ENCODE results near the gene ELL. TPM values are rescaled to one million over a fixed set of nuclear protein-coding genes. Genes with fewer than 3 reads are reported as not detected.

ELL gene
- polyA plus RNA-seq, 3 donors: 12.2 to 35.3 (median 12.6) TPM

DNA sequence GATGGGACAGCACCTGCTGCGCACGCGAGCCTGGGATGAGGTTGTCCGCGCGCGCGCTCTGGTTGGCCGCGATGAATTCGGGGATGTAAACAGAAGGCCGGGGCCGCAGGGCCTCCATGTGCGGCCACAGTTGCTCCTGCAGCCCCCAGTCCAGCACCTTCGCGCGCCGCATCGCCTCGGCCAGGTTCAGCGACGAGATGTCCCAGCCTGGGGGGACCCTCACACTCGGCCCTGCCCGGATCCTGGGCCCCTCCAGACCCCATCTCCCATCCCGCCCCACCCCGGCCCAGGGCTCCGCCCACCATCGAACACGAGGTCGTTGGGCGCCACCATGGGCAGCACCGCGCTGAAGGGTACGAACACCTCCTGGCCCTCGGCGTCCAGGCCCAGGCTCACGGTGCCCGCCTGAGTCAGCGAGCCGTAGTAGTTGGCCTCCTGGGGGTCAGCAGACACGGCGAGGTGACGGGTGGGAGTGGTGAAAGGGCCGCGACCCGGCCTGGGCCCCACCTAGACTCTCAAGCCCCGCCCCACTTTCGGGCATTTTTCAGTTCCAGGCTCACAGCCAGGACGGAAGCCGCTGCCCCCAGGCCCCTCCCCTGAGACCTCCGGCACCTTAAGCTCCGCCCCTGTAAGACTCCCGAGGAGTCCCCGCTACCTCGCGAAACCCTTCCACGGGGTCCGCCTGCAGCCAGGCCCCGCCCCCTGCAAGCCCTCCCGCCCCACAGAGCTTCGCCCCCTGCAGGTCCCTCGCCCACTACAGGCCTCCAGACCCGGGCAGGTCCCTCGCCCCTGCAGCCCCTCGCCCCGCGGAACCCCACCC is 85.0 kb downstream of the ELL start:
- H2AFZ ChIP-seq (ENCODE audit: insufficient read depth, low read depth, low read length, poor library complexity, severe bottlenecking): no peak overlapping the region
- WGBS (ENCODE audit: insufficient coverage): 21% methylated on average over 57 of the region's 67 CpGs
- peaks cover 2 to 10% of the 10 kb centered on the region in 2 donors for H3K36me3 Mint-ChIP-seq
- H3K9ac ChIP-seq (ENCODE audit: insufficient read depth, low read length, poor library complexity, severe bottlenecking): no peak overlapping the region
- peak overlapping the region; percentile 78 for H3K4me2 ChIP-seq (replicated peaks; ENCODE audit: extremely low read depth, low read length, poor library complexity, severe bottlenecking)
- peaks cover 70% of the 10 kb centered on the region for H4K20me1 ChIP-seq (ENCODE audit: insufficient read depth, low read length)
- peak in 1 of 3 donors; percentile 41 for DNase-seq
- peak overlapping the region; percentile 3 to 69 (median 26) for H3K4me3 ChIP-seq (replicated peaks in 1 of 3; ENCODE audit: low read depth in 2 of 3, low read length in 3 of 3)
- TF ChIP-seq, protein P1, sequence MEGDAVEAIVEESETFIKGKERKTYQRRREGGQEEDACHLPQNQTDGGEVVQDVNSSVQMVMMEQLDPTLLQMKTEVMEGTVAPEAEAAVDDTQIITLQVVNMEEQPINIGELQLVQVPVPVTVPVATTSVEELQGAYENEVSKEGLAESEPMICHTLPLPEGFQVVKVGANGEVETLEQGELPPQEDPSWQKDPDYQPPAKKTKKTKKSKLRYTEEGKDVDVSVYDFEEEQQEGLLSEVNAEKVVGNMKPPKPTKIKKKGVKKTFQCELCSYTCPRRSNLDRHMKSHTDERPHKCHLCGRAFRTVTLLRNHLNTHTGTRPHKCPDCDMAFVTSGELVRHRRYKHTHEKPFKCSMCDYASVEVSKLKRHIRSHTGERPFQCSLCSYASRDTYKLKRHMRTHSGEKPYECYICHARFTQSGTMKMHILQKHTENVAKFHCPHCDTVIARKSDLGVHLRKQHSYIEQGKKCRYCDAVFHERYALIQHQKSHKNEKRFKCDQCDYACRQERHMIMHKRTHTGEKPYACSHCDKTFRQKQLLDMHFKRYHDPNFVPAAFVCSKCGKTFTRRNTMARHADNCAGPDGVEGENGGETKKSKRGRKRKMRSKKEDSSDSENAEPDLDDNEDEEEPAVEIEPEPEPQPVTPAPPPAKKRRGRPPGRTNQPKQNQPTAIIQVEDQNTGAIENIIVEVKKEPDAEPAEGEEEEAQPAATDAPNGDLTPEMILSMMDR (IDR thresholded peaks at IDR 0.05): no peak
- peak overlapping the region in 1 of 7 donors; percentile 7 for H3K27ac Mint-ChIP-seq
- peaks cover 28 to 46% of the 10 kb centered on the region in 2 donors for H3K4me1 ChIP-seq (ENCODE audit: control insufficient read depth in 1 of 2, insufficient read depth in 2 of 2, low read length in 2 of 2)
- H3K27ac ChIP-seq (ENCODE audit: low read depth in 1 of 2, low read length in 2 of 2): no peak overlapping the region
- H3K4me3 Mint-ChIP-seq: peak overlapping the region; percentile 69 to 80
- H3K36me3 ChIP-seq (replicated peaks in 1 of 2; ENCODE audit: control insufficient read depth in 1 of 2, insufficient read depth in 2 of 2, low read length in 2 of 2): peaks cover 0 to 3% of the 10 kb centered on the region in 2 donors
- H3K27me3 Mint-ChIP-seq (ENCODE audit: low read depth in 3 of 3): peaks cover 29 to 77% (median 49%) of the 10 kb centered on the region in 3 donors
- intact Hi-C loops (cut with micrococcal nuclease): no loop called here
- no peaks in the 10 kb centered on the region for H3K79me2 ChIP-seq (ENCODE audit: insufficient read depth, low read length)
- peaks cover 0 to 49% of the 10 kb centered on the region in 2 donors for H3K27me3 ChIP-seq (ENCODE audit: control insufficient read depth in 2 of 2, insufficient read depth in 2 of 2, low read length in 2 of 2)
- H3K4me1 Mint-ChIP-seq: peaks cover 33% of the 10 kb centered on the region
- peaks cover 0 to 8% (median 0%) of the 10 kb centered on the region in 7 donors for H3K9me3 Mint-ChIP-seq
- H3K9me3 ChIP-seq (replicated peaks in 1 of 2; ENCODE audit: control insufficient read depth in 1 of 2, insufficient read depth in 1 of 2, low read length in 2 of 2): no peaks in the 10 kb centered on the region

DNA sequence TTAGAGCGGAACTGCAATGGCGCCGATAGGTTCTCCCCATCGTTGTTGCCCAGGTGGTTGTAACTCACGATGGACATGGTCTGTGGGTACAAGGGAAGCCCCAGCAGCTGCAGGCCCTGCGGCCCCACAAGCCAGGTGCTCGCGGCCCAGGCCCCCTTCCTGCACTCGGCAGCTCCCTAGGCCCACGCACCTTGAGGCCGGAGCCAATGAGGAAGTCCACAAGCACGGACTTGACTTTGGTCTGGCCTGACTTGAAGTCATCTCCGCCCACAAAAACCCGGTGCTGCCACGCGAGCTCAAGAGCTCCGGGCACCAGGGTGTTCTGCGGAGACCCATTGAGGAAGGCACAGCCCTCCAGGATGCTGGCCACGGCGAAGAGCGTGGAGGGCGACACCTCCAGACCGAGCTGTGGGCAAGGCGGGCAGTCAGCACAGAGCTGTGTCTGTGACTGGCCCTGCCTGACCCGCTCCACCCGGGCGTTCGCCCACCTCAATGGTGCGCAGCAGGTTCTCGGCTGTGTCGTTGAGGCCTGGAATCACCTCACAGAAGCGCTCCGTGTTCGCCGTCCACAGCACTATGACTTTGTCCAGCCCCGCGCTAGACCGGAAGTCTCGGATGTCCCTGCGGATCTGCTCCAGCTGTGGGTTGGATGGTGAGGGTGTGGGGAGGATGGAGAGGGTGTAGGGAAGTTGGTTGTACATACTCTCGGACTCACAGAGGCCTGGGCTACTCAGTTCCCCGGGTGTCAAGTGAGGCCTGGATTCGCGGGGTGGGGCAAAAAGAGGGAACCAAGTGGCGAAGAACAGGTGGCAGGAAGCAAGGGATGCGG is 85.8 kb downstream of the ELL start:
- no peak for DNase-seq
- Histone ChIP-seq H3K27me3 (ENCODE audit: control insufficient read depth in 2 of 2, insufficient read depth in 2 of 2, low read length in 2 of 2) (peaks cover 0 to 51% of the 10 kb centered on the region in 2 donors), H2AFZ (ENCODE audit: insufficient read depth, low read depth, low read length, poor library complexity, severe bottlenecking) (no peak overlapping the region), H3K9me3 (replicated peaks in 1 of 2; ENCODE audit: control insufficient read depth in 1 of 2, insufficient read depth in 1 of 2, low read length in 2 of 2) (no peaks in the 10 kb centered on the region), H4K20me1 (ENCODE audit: insufficient read depth, low read length) (peaks cover 65% of the 10 kb centered on the region), H3K79me2 (ENCODE audit: insufficient read depth, low read length) (no peaks in the 10 kb centered on the region), H3K36me3 (replicated peaks in 1 of 2; ENCODE audit: control insufficient read depth in 1 of 2, insufficient read depth in 2 of 2, low read length in 2 of 2) (peaks cover 0 to 3% of the 10 kb centered on the region in 2 donors), H3K4me1 (ENCODE audit: control insufficient read depth in 1 of 2, insufficient read depth in 2 of 2, low read length in 2 of 2) (peaks cover 28 to 46% of the 10 kb centered on the region in 2 donors), H3K4me2 (replicated peaks; ENCODE audit: extremely low read depth, low read length, poor library complexity, severe bottlenecking) (peak overlapping the region; percentile 78), H3K4me3 (replicated peaks in 1 of 3; ENCODE audit: low read depth in 2 of 3, low read length in 3 of 3) (peak overlapping the region in 1 of 3 experiments; percentile 69), H3K27ac (ENCODE audit: low read depth in 1 of 2, low read length in 2 of 2) (no peak overlapping the region), H3K9ac (ENCODE audit: insufficient read depth, low read length, poor library complexity, severe bottlenecking) (no peak overlapping the region)
- intact Hi-C loops (cut with micrococcal nuclease): no loop called here
- TF ChIP-seq, protein P1 (IDR thresholded peaks at IDR 0.05): no peak
- peaks cover 31 to 79% (median 47%) of the 10 kb centered on the region in 3 donors for H3K27me3 Mint-ChIP-seq (ENCODE audit: low read depth in 3 of 3)
- peak overlapping the region; percentile 45 to 80 for H3K4me3 Mint-ChIP-seq
- WGBS (ENCODE audit: insufficient coverage): 80% methylated on average over 45 of the region's 46 CpGs
- peak overlapping the region in 2 of 7 donors; percentile 7 to 46 for H3K27ac Mint-ChIP-seq
- H3K36me3 Mint-ChIP-seq: peaks cover 2 to 11% of the 10 kb centered on the region in 2 donors
- peaks cover 30% of the 10 kb centered on the region for H3K4me1 Mint-ChIP-seq
- peaks cover 0 to 8% (median 0%) of the 10 kb centered on the region in 7 donors for H3K9me3 Mint-ChIP-seq

All from CD14-positive monocyte (primary cell).